ENCODE results near the gene EML5. TPM values are rescaled to one million over a fixed set of nuclear protein-coding genes. Genes with fewer than 3 reads are reported as not detected.

Gene EML5
- total and polyA plus RNA-seq, 2 of the 13 experiments (the other 11 are each of a cell fraction or from before 2014, with no cell fraction given): 0.11 TPM; not detected in 1

- TF ChIP-seq RORA (CRISPR knock-in tag; IDR thresholded peaks at IDR 0.05) (no peak), ZFP82 (CRISPR knock-in tag; IDR thresholded peaks at IDR 0.05; ENCODE audit: borderline replicate concordance) (no peak), HOXA3 (CRISPR knock-in tag; IDR thresholded peaks at IDR 0.05) (no peak)
- TF ChIP-seq, protein P1, sequence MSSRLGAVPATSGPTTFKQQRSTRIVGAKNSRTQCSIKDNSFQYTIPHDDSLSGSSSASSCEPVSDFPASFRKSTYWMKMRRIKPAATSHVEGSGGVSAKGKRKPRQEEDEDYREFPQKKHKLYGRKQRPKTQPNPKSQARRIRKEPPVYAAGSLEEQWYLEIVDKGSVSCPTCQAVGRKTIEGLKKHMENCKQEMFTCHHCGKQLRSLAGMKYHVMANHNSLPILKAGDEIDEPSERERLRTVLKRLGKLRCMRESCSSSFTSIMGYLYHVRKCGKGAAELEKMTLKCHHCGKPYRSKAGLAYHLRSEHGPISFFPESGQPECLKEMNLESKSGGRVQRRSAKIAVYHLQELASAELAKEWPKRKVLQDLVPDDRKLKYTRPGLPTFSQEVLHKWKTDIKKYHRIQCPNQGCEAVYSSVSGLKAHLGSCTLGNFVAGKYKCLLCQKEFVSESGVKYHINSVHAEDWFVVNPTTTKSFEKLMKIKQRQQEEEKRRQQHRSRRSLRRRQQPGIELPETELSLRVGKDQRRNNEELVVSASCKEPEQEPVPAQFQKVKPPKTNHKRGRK (CRISPR knock-in tag; IDR thresholded peaks at IDR 0.05): no peak
Observed at GRCh38 chr14:88667555-88668273, 125.0 kb downstream of the EML5 start (continued).

GRCh38 chr14:88660056-88660455, 132.7 kb downstream of the EML5 start:
- Histone ChIP-seq H3K9ac (ENCODE audit: insufficient read depth, low read depth, low read length) (no peak overlapping the region), H3K4me2 (ENCODE audit: low read depth, low read length) (no peak overlapping the region), H3K79me2 (ENCODE audit: insufficient read depth, low read length) (no peaks in the 10 kb centered on the region), H3K4me3 (replicated peaks in 1 of 3; ENCODE audit: insufficient read depth in 1 of 3, low read depth in 2 of 3, low read length in 3 of 3) (no peak overlapping the region), H3K9me3 (ENCODE audit: low read length) (no peaks in the 10 kb centered on the region), H2AFZ (ENCODE audit: low read length) (no peak overlapping the region), H3K4me1 (ENCODE audit: insufficient read depth, low read length) (no peaks in the 10 kb centered on the region), H3K36me3 (replicated peaks in 1 of 2; ENCODE audit: control insufficient read depth in 1 of 2, insufficient read depth in 2 of 2, low read length in 2 of 2) (no peaks in the 10 kb centered on the region), H3K27me3 (ENCODE audit: control insufficient read depth in 1 of 2, insufficient read depth in 2 of 2, low read length in 2 of 2) (no peaks in the 10 kb centered on the region), H3K27ac (ENCODE audit: extremely low read length, insufficient read depth, low read length) (no peak overlapping the region), H4K20me1 (ENCODE audit: insufficient read depth, low read length) (no peaks in the 10 kb centered on the region)
- ATAC-seq (peak; percentile 26; the same call in 1 of the 3 replicates), DNase-seq (ENCODE audit: low spot score) (peak; percentile 27), FAIRE-seq (peak; percentile 37)
- intact Hi-C loops (cut with micrococcal nuclease; ENCODE audit: unreplicated experiment) (no loop called here), in situ Hi-C loops (cut with HindIII; ENCODE audit: extremely low pct_ligation_motif_present, low pct_unique_long_range_greater_than_20kb) (loop anchor here (10.0 kb wide), 1 partner anchor 355 kb away; no protein-coding TSS in a partner anchor)
- BruUV-seq (replicated peaks): no TSS peak
- CTCF ChIA-PET (ENCODE audit: low intra/inter-chr PET ratio, low total read pairs): no interaction called here
- WGBS (ENCODE audit: low lambda C conversion rate): 18% methylated on average over 5 of the region's 5 CpGs
- TF ChIP-seq CEBPB (IDR thresholded peaks at IDR 0.05; ENCODE audit: borderline replicate concordance, low read depth, low read length): peak; percentile 43; the same call in 1 of the 2 replicates
- TF ChIP-seq, protein P2, sequence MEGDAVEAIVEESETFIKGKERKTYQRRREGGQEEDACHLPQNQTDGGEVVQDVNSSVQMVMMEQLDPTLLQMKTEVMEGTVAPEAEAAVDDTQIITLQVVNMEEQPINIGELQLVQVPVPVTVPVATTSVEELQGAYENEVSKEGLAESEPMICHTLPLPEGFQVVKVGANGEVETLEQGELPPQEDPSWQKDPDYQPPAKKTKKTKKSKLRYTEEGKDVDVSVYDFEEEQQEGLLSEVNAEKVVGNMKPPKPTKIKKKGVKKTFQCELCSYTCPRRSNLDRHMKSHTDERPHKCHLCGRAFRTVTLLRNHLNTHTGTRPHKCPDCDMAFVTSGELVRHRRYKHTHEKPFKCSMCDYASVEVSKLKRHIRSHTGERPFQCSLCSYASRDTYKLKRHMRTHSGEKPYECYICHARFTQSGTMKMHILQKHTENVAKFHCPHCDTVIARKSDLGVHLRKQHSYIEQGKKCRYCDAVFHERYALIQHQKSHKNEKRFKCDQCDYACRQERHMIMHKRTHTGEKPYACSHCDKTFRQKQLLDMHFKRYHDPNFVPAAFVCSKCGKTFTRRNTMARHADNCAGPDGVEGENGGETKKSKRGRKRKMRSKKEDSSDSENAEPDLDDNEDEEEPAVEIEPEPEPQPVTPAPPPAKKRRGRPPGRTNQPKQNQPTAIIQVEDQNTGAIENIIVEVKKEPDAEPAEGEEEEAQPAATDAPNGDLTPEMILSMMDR (CRISPR knock-in tag; IDR thresholded peaks at IDR 0.05): no peak
- TF ChIP-seq ZBTB21 (CRISPR knock-in tag; IDR thresholded peaks at IDR 0.05): no peak
- TF ChIP-seq CEBPG (CRISPR knock-in tag; IDR thresholded peaks at IDR 0.05): peak; percentile 40; the same call in 1 of the 2 replicates
- TF ChIP-seq HCFC1 (IDR thresholded peaks at IDR 0.05; ENCODE audit: low read depth, low read length): no peak
- TF ChIP-seq MZF1 (CRISPR knock-in tag; IDR thresholded peaks at IDR 0.05; ENCODE audit: borderline replicate concordance): no peak
- POLR2A ChIA-PET: no interaction called here
